GM12872 (cell line): ENCODE measurements around the gene SIGLEC15.

Experiments used
- CTCF ChIP-seq: IDR thresholded peaks from 3 replicates; pipeline ENCODE4 v1.5.1; 2011; ENCODE audit warnings: low read depth, mild to moderate bottlenecking, low read length, moderate library complexity; ENCODE audit not compliant: insufficient read depth

Gene SIGLEC15

GRCh38 chr18:45802814-45803492, 22.5 kb upstream of the SIGLEC15 start:
- no peak for TF ChIP-seq CTCF

- no peak for TF ChIP-seq CTCF
These were observed 19.9 kb upstream of the SIGLEC15 start for GRCh38 chr18:45805551-45805950.

GRCh38 chr18:45806226-45806625, 19.2 kb upstream of the SIGLEC15 start:
- no peak for TF ChIP-seq CTCF

- TF ChIP-seq CTCF, result peak; percentile 43
These were observed 18.3 kb upstream of the SIGLEC15 start for GRCh38 chr18:45807144-45807543.

- TF ChIP-seq CTCF, result no peak
These were observed 7.9 kb upstream of the SIGLEC15 start for GRCh38 chr18:45817543-45817942.

GRCh38 chr18:45820106-45820745, 5.2 kb upstream of the SIGLEC15 start:
- TF ChIP-seq CTCF, result no peak

GRCh38 chr18:45821026-45821425, 4.4 kb upstream of the SIGLEC15 start:
- TF ChIP-seq CTCF, result no peak
